Cardiac septum (tissue), 1 donor: ENCODE data around the gene PRIMA1. TPM values are rescaled to one million over a fixed set of nuclear protein-coding genes. Genes with fewer than 3 reads are reported as not detected.

Source experiments
- DNase-seq: peaks from one replicate; pipeline ENCODE4 v3.0.0-alpha.2; 2020; ENCODE audit warnings: low spot score
- intact Hi-C: fragments of 100-400 bp; cut with DNase I; formaldehyde crosslinking; loops from one replicate; pipeline ENCODE4 v1.14.0; 2022
- total RNA-seq: library from RNA; stranded (reverse); fragmentation: NEBNext Ultra II Directional; extraction: Animal tissue kit (Norgen Biotek cat#: 25700); gene quantifications from one replicate; pipeline ENCODE4 v1.2.1, GENCODE V29; 2021
- donor health status: DM: no; HTN: no; CAD: no.

PRIMA1 gene
- total RNA-seq, 1 donor from 2014 or later: 2.3 TPM

- no peak for DNase-seq
- intact Hi-C loops: no loop called here
Observed at GRCh38 chr14:93765970-93766369, 22.3 kb downstream of the PRIMA1 start.

- DNase-seq: no peak
- intact Hi-C loops: no loop called here
Observed at GRCh38 chr14:93765155-93765554, 23.1 kb downstream of the PRIMA1 start.

GRCh38 chr14:93764211-93764659, 24.1 kb downstream of the PRIMA1 start:
- DNase-seq: no peak
- intact Hi-C loops: no loop called here

- DNase-seq: peak; percentile 83
- intact Hi-C loops: no loop called here
Observed at GRCh38 chr14:93759719-93760307, 28.5 kb downstream of the PRIMA1 start.

GRCh38 chr14:93757206-93757605, 31.1 kb downstream of the PRIMA1 start:
- no peak for DNase-seq
- intact Hi-C loops: no loop called here

GRCh38 chr14:93753647-93754046, 34.6 kb downstream of the PRIMA1 start:
- no peak for DNase-seq
- intact Hi-C loops: no loop called here

GRCh38 chr14:93752980-93753561, 35.2 kb downstream of the PRIMA1 start:
- intact Hi-C loops: no loop called here
- peak; percentile 86 for DNase-seq

GRCh38 chr14:93751946-93752655, 36.2 kb downstream of the PRIMA1 start:
- no peak for DNase-seq
- intact Hi-C loops: no loop called here

- DNase-seq: no peak
- intact Hi-C loops: no loop called here
Observed at GRCh38 chr14:93749076-93749420, 39.2 kb downstream of the PRIMA1 start.

GRCh38 chr14:93748208-93749075, 39.8 kb downstream of the PRIMA1 start:
- DNase-seq: no peak
- intact Hi-C loops: no loop called here

GRCh38 chr14:93747560-93747959, 40.7 kb downstream of the PRIMA1 start:
- intact Hi-C loops: no loop called here
- no peak for DNase-seq

GRCh38 chr14:93747102-93747501, 41.2 kb downstream of the PRIMA1 start:
- DNase-seq: no peak
- intact Hi-C loops: no loop called here

- intact Hi-C loops: no loop called here
- no peak for DNase-seq
Observed at GRCh38 chr14:93745603-93746273, 42.5 kb downstream of the PRIMA1 start.

GRCh38 chr14:93744876-93745275, 43.4 kb downstream of the PRIMA1 start:
- intact Hi-C loops: no loop called here

GRCh38 chr14:93744176-93744575, 44.1 kb downstream of the PRIMA1 start:
- intact Hi-C loops: no loop called here
- no peak for DNase-seq

More at GRCh38 chr14:93744876-93745275, 43.4 kb downstream of the PRIMA1 start:
- DNase-seq: no peak

- intact Hi-C loops: loop anchor here (2.0 kb wide), 1 partner anchor 45 kb away; the partner anchor contains the start of gene PRIMA1
- no peak for DNase-seq
Observed at GRCh38 chr14:93743270-93744060, 44.8 kb downstream of the PRIMA1 start.

- intact Hi-C loops: loop anchor here (2.0 kb wide), 1 partner anchor 46 kb away; the partner anchor contains the start of gene PRIMA1
- no peak for DNase-seq
Observed at GRCh38 chr14:93742761-93743160, 45.5 kb downstream of the PRIMA1 start.

- intact Hi-C loops: loop anchor here (2.0 kb wide), 1 partner anchor 47 kb away; the partner anchor contains the start of gene PRIMA1
- DNase-seq: no peak
Observed at GRCh38 chr14:93741556-93742230, 46.6 kb downstream of the PRIMA1 start.
